Measurements from ENCODE around the gene FXYD3.

FXYD3 gene

DNA sequence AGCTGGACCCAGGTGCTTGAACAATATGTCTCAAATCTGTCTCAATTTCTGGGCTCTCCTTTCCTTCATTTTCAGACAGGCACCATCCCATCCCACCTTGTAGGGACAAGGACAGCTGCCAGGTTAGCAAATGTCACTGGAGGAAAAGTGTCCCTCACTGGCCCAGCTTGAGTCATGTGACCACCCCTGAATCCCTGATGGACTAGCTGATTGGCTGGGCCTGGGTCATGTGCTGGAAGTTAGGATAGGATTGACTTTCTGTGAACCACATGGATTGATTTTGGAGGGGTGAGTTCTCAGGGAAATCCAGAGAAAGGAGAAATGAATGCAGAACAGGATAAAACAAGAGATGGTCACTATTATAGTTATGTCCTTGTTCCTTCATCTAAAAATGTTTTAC is 28.2 kb upstream of the FXYD3 start:
- intact Hi-C loops (cut with DNase I; ENCODE audit: low total_unique reads), result no loop called here
- peaks cover 0 to 7% (median 3%) of the 10 kb centered on the region in 4 donors for H3K4me1 ChIP-seq
- no peak for DNase-seq

DNA sequence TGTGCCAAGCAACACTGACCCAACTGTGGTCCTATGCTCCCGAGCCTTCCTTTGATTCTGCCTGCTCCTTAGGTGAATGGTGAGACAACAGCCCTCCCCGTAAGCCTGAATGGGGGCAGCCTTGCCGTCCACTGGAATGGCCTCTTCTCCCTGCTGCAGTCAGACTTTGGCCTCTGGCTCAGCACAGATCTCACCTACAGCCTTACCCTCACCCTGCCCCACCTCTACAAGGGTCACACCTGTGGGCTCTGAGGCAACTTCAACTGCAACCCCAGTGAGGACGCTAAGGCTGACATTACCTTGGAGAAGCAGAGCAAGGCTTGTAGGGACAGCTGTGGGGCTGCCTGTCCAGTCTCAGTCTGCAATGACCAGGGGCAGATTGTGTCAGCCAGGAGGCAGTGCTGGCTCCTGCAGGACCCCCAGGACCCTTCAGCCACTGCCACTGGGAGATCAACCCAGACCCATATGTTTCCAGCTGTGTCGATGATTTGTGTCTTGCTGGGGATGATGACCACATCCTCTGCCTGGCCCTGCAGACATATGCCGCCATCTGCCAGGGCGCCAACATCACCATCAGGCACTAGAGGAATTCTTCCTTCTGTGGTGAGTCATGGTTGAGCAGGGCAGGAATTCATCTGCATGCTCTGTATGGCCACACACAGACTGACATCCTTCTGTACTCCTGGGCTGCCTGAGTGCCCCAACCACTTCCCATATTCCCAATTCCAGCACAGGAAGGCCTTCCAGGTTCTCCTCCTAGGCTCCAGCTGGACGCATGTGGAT is 27.3 kb upstream of the FXYD3 start:
- no peak overlapping the region for H3K4me3 ChIP-seq
- no peak for DNase-seq
- H3K27me3 ChIP-seq, result peaks cover 0 to 54% of the 10 kb centered on the region in 2 donors
- H3K27ac ChIP-seq, result no peak overlapping the region
- intact Hi-C loops (cut with DNase I; ENCODE audit: low total_unique reads), result no loop called here
- TF ChIP-seq, protein P1, sequence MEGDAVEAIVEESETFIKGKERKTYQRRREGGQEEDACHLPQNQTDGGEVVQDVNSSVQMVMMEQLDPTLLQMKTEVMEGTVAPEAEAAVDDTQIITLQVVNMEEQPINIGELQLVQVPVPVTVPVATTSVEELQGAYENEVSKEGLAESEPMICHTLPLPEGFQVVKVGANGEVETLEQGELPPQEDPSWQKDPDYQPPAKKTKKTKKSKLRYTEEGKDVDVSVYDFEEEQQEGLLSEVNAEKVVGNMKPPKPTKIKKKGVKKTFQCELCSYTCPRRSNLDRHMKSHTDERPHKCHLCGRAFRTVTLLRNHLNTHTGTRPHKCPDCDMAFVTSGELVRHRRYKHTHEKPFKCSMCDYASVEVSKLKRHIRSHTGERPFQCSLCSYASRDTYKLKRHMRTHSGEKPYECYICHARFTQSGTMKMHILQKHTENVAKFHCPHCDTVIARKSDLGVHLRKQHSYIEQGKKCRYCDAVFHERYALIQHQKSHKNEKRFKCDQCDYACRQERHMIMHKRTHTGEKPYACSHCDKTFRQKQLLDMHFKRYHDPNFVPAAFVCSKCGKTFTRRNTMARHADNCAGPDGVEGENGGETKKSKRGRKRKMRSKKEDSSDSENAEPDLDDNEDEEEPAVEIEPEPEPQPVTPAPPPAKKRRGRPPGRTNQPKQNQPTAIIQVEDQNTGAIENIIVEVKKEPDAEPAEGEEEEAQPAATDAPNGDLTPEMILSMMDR (IDR thresholded peaks at IDR 0.05), result no peak
- no peaks in the 10 kb centered on the region for H3K9me3 ChIP-seq
- H3K36me3 ChIP-seq, result no peaks in the 10 kb centered on the region
- H3K4me1 ChIP-seq, result peaks cover 0 to 7% (median 3%) of the 10 kb centered on the region in 4 donors

More for the DNA sequence above, 28.2 kb upstream of the FXYD3 start:
- Histone ChIP-seq H3K36me3 (no peaks in the 10 kb centered on the region), H3K27me3 (peaks cover 0 to 60% of the 10 kb centered on the region in 2 donors), H3K4me3 (no peak overlapping the region), H3K27ac (no peak overlapping the region), H3K9me3 (no peaks in the 10 kb centered on the region)
- TF ChIP-seq, protein P1 (IDR thresholded peaks at IDR 0.05), result no peak

DNA sequence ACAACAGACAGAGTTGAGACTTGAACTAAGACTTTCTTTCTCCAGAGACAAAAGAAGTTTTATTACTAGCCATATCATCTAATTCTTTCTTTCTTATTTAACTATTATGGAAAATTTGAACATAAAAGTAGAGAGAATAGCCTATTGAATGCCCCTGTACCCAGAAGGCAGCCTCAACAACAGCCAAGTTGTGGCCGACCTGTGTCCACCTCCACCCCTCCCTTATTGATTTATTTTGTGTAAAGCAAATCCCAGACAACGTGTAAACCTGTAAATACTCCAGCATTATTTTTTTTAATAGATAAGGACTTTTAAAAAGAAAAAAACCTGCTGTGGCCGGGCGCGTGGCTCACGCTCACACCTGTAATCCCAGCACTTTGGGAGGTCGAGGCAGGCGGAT is 26.1 kb upstream of the FXYD3 start:
- intact Hi-C loops (cut with DNase I; ENCODE audit: low total_unique reads), result no loop called here
- H3K27ac ChIP-seq, result no peak overlapping the region
- H3K27me3 ChIP-seq, result peaks cover 0 to 50% of the 10 kb centered on the region in 2 donors
- TF ChIP-seq, protein P1 (IDR thresholded peaks at IDR 0.05), result no peak
- no peaks in the 10 kb centered on the region for H3K9me3 ChIP-seq
- DNase-seq, result no peak
- no peak overlapping the region for H3K4me3 ChIP-seq
- no peaks in the 10 kb centered on the region for H3K36me3 ChIP-seq
- peaks cover 0 to 7% (median 3%) of the 10 kb centered on the region in 4 donors for H3K4me1 ChIP-seq

DNA sequence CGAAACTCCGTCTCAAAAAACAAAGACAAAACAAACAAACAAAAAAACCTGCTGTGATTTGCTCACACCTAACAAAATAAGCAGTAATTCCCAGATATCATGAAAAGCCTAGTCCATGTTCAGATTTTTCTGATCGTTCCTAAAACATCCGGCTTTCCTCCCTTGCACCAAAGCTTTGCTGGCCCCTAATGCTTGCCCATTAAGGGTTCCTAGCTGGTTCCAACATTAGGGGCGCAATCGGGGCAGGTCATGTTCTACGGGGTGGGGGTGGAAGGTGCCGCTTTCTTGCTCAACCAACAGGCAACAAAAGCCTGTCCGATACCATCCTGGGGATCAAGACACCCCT is 25.5 kb upstream of the FXYD3 start:
- TF ChIP-seq, protein P1 (IDR thresholded peaks at IDR 0.05), result no peak
- Histone ChIP-seq H3K27ac (no peak overlapping the region), H3K36me3 (no peaks in the 10 kb centered on the region), H3K27me3 (peaks cover 0 to 49% of the 10 kb centered on the region in 2 donors), H3K4me1 (peaks cover 0 to 7% (median 3%) of the 10 kb centered on the region in 4 donors), H3K4me3 (no peak overlapping the region), H3K9me3 (no peaks in the 10 kb centered on the region)
- intact Hi-C loops (cut with DNase I; ENCODE audit: low total_unique reads), result no loop called here
- DNase-seq, result no peak

DNA sequence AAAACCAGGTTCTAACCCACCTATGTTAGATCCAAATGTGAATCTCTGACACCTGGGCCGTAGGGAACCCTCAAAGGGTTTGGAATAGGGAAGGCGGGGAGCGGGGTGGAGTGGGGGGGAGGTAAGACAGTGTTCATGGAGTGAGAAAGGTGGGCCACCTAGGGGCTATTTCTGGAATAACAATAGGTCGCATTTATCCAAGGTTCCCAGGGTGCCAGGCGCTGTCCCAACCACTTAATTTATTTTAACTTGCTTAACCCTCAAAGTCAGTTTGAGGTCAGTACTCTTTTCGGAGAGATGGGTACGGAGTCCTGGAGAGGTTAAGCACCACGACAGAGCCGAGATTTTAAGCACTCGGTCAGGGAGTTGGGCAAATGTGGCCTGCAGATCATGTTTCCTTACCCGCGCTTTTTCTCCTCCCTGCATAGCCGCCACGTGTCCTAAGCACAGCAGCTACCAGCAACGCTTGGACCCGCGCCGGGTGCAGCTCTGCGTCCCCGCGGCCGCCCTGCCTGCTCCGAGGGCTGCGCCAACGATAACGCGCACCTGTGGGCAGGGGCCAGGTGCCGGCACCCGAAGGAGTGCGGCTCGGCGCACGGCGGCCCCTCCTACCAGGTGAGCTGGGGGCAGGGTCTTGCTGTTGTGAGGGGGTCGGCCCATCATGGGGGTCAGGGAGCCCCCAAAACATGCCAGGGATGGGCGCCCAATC is 25.0 kb upstream of the FXYD3 start:
- TF ChIP-seq, protein P1 (IDR thresholded peaks at IDR 0.05), result peak; percentile 40 to 51
- Histone ChIP-seq H3K27ac (no peak overlapping the region), H3K9me3 (no peaks in the 10 kb centered on the region), H3K4me1 (peaks cover 0 to 7% (median 3%) of the 10 kb centered on the region in 4 donors), H3K36me3 (no peaks in the 10 kb centered on the region), H3K27me3 (peaks cover 0 to 49% of the 10 kb centered on the region in 2 donors), H3K4me3 (no peak overlapping the region)
- peak in 1 of 2 donors; percentile 37 for DNase-seq
- intact Hi-C loops (cut with DNase I; ENCODE audit: low total_unique reads), result no loop called here

Data from tibial artery (tissue), 4 donors.